GM12874 (cell line): ENCODE results near the gene NPDC1.

Source experiments
- CTCF ChIP-seq: IDR thresholded peaks from 2 replicates; pipeline ENCODE4 v1.5.1; 2011; ENCODE audit warnings: low read depth, mild to moderate bottlenecking, control low read depth, low read length, moderate library complexity; ENCODE audit not compliant: insufficient read depth

The NPDC1 gene

DNA sequence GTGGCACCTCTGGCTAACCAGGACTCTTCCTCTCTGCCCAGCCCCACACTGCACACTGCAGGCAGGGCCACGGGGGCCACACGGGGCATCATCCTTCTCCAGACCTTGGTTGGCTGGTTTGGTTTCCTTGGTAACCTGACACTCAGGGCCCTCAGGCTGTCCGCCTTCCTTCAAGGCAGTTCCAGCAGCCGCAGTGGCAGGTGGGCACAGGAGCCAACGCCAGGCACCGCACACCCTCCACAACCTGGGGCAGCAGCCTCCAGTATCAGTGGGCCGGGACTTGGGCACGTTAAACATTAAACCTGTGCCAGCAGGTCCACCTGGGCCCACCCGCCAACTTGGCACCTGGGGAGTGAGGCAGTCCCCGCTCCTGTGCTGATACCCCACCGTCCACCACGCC lies 1.9 kb downstream of the NPDC1 start:
- TF ChIP-seq CTCF, result no peak

DNA sequence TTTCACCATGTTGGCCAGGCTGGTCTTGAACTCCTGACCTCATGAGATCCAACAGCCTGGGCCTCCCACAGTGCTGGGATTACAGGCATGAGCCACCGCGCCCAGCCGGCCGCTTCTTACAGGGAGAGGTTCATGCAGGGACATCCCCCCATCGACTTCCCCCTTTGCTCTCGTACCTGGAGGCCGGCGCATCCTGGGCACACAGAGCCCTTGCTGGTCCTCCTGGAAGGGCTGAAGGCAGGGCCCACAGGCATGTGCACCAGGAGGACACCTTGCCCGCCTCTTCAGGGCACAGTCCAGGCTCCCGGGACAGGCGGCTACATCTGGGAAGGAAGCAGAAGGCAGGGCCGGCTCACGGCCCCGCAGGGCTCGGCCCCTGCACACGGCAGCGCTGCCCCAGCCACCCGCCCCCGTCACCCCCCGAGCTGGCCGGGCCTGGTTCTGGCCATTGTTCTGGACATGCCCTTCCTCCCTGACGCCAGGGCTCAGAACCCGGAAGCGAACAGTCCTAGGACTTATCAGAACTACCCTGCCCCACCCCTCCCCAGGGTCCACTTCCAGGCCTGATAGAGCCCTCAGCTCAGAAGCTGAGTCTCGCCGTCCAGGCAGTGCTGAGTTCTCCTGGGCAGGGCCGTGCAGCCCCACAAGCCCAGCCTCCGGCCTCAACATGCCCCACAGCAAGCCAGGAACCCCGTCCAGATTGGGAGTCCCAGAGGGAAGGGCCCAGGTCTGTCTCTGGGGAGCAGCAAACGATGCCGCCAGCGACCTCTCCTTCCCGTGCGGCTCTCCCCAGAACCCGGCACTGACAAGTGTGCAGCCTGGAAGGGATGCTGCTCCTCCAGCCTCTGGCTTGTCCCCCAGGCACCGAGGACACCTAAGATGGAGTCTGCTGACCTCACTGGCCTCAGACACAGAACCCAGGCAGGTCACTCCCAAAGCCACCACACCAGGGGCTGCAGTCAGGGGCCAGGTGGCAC lies 2.9 kb downstream of the NPDC1 start:
- TF ChIP-seq CTCF, result no peak

DNA sequence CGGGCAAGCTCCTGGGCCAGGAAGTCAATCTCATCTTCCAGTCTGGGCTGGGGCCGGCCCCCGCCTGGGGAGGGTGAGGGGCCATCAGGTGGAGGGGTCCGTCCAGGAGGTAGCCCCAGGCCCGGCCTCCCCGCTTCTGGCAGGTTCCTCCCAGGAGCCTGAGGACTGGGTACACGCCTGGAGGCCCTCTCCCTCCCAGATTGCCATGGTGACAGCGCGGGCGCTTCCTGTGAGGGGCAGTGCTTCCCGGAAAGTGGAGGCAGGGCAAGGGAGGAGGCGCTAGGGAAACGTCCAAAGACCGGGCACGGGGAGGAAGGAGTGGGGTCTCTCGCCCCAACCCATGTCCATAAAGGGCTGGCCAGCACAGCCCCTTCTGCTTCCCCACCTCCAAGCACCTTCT lies 4.9 kb downstream of the NPDC1 start:
- no peak for TF ChIP-seq CTCF

DNA sequence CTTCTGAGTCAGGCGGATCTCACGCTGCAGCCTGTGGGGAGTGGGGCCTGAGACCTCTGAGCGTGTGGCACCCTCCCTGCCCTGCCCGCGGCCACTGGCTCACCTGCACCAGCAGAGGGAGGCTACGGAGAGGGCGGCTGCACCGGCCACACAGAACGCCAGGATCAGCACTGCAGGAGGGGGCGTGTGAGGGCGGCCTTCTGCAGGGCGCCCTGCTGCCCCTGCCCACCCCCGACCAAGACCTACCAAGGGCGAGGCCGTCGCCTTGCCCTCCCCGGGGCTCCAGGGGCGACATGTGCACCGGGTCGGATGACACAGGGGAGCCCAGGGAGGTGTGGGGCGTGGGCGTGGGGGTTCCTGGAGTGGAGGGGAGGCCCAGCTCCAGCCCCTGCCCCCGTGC lies 5.4 kb downstream of the NPDC1 start:
- no peak for TF ChIP-seq CTCF

DNA sequence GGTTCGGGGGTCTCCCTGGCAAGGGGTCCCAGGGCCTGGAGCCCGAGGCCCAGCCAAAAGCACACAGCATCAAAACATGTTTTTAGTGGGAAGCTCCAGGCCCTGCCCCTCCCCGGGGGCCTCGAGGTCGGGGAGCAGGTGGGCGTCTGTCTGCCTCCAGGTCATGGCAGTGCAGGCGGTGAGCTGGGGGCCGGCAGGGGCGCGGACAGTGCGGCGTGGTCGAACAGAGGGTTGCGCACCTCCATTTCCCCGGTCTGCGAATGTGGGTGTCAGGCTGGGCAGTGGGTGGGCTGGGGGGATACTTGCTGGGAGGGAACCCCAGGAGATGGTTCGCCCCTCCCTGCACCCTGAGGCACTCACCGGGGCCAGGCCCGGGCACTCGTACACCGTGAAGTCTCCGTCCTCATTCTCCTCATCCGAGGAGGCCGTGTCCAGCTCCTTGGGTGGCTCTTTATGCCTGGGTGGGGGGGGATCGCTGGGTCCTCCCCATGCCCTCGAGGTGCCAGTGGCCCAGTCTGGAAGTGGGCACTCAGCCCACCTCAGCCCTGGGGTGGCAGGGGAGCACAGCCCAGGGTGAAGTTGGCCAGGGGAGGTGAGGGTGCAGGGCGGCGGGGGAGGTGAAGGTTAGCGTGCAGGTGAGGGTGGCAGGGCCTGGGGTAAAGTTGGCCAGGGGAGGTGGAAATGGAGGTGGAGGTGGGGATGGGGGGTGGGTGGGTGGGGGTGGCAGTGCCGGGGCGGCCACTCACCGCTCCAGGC lies 6.2 kb downstream of the NPDC1 start:
- TF ChIP-seq CTCF, result no peak

DNA sequence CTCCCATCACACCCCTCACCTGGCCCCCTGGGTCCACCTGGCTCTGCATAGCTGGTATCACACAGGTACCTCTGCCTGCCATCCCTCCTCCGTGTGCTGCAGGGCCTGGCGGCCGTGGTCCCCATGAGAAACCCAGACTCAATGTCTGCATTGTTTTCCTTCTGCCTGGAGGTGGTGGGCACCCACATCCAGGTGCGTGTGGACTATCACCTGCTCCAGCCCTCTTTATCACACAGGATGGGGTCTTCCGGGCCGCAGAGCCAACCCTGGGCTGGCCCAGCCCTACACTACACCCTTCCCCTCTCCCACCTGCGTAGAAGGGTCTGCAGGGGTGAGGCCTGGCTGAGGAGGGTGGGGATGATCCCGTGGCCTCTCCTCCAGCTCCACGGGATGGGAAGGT lies 7.1 kb downstream of the NPDC1 start:
- no peak for TF ChIP-seq CTCF

GRCh38 chr9:137037483-137037882 lies 8.5 kb downstream of the NPDC1 start:
- TF ChIP-seq CTCF, result no peak
